ENCODE results near the gene RALGAPA1.

DNA sequence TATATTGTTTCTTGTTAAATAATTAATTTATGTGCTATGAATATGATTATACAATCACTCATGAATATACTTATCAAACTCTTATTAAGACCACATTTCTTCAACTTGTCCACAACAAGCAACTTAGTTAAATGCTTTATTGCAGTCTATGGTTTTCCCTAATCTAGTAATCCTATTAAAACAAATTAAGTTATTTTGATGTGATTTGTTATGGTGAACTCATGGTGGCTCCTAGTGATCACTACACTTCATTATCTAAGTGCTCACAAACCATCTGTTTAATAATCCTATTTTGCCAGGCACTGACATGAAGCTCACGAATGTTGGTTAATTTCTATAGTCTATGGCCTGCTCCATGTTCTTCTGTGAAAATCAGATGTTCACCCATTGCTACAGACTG is 232.2 kb downstream of the RALGAPA1 start:
- no peak for TF ChIP-seq GABPA (IDR thresholded peaks at IDR 0.05; ENCODE audit: low read depth)
- TF ChIP-seq, protein P1, sequence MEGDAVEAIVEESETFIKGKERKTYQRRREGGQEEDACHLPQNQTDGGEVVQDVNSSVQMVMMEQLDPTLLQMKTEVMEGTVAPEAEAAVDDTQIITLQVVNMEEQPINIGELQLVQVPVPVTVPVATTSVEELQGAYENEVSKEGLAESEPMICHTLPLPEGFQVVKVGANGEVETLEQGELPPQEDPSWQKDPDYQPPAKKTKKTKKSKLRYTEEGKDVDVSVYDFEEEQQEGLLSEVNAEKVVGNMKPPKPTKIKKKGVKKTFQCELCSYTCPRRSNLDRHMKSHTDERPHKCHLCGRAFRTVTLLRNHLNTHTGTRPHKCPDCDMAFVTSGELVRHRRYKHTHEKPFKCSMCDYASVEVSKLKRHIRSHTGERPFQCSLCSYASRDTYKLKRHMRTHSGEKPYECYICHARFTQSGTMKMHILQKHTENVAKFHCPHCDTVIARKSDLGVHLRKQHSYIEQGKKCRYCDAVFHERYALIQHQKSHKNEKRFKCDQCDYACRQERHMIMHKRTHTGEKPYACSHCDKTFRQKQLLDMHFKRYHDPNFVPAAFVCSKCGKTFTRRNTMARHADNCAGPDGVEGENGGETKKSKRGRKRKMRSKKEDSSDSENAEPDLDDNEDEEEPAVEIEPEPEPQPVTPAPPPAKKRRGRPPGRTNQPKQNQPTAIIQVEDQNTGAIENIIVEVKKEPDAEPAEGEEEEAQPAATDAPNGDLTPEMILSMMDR (IDR thresholded peaks at IDR 0.05; ENCODE audit: insufficient read depth, low read length) = no peak
